GM18502 (cell line): ENCODE data around the gene RIN1.

ENCODE experiments used
- ATAC-seq: cut with Tn5 transposase; IDR thresholded peaks from one replicate; pipeline ENCODE4 v1.9.1; 2021; ENCODE audit warnings: mild to moderate bottlenecking; ENCODE audit not compliant: unreplicated experiment, poor library complexity

RIN1 gene

GRCh38 chr11:66287211-66287888, 48.9 kb downstream of the RIN1 start:
- ATAC-seq = no peak

GRCh38 chr11:66286699-66287098, 49.5 kb downstream of the RIN1 start:
- ATAC-seq = no peak

- no peak for ATAC-seq
These were observed 50.8 kb downstream of the RIN1 start for GRCh38 chr11:66285250-66285947.

DNA sequence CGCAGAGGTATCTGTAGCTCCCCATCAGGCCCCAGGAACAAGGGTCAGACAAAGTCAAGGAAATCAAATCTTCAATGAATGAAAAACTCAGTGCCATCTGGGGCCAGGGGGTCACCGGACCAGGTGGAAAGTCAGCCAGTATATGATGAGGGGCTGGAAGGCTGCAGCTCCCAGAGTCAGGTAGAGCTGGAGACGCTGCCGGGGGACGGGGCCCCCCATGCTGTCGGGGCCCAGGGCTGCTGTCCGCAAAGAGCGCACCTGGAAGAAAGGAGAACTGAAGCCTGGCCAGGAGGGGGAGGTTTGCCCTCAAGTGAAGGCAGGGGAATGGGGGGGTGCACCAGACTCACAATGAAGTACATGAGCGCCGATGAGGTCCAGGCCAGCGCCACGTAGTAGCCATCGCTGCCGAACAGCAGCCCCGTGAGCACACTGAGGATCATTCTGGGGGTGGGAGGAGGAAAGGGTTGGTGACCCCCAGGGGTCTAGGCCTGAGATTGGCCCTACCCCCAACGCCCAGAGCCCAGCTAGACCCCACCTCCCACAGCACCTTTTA, 51.6 kb downstream of the RIN1 start:
- no peak for ATAC-seq

- ATAC-seq = no peak
These were observed 52.7 kb downstream of the RIN1 start for GRCh38 chr11:66283461-66284105.

DNA sequence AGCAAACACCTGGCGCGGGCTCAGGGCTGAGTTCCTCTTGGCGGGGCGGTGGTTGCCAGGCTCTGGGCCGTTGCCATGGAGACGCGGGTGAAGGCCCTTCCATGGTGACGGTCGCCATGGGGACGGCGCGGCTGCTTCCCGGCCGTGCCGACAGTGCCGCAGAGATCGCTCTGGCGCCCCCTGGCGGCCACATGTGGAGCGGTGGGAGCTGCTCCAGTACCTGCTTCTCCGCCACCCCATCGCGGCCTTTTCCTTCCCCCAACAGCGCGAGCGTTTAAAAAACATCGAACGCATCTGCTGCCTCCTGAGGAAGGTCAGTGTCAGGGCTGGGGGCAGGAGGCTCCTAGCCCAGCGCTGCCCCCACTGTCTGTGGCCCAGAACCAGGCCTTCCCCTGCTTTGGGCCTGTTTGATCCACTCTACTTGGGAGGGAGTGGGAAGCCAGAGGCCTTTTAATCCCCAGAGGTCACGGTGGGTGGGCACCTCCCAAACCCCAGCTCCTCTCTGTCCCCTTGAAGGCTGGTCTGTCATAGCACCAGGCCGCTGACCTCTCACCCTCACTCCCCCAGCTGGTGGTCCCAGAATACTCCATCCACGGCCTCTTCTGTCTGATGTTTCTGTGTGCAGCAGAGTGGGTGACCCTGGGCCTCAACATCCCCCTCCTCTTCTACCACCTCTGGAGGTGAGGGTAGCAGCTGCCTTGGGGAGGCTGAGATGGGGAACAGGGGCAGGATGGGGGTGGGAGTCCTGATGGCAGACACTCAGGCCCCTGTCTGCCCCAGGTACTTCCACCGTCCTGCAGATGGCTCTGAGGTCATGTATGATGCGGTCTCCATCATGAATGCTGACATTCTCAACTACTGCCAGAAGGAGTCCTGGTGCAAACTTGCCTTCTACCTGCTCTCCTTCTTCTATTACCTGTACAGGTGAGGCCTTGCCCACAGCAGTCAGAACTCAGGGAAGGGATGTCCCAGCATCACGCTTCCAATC, 53.5 kb downstream of the RIN1 start:
- ATAC-seq = peak; percentile 74
